Upper lobe of right lung (tissue), 1 donor: ENCODE measurements around the gene APBB2. TPM values are rescaled to one million over a fixed set of nuclear protein-coding genes. Genes with fewer than 3 reads are reported as not detected.
"Not testable (repeated sequence)": the region's sequence is repeated elsewhere in the genome, so short reads cannot be mapped to it uniquely, and the experiment has no call there.

ENCODE experiments used
- ATAC-seq: fragments of 200-7000 bp; cut with Tn5 transposase; one replicate; pipeline ENCODE4 v1.9.1; 2020; ENCODE audit warnings: mild to moderate bottlenecking, moderate library complexity
- DNase-seq: peaks from one replicate; pipeline ENCODE4 v3.0.0-alpha.2; 2020
- H3K27ac ChIP-seq: fragments of 200-600 bp; one replicate; pipeline ENCODE4 v1.8.0; 2022
- H3K27me3 ChIP-seq: fragments of 200-600 bp; one replicate; pipeline ENCODE4 v1.8.0; 2022; ENCODE audit warnings: mild to moderate bottlenecking
- H3K36me3 ChIP-seq: fragments of 200-600 bp; one replicate; pipeline ENCODE4 v1.8.0; 2022
- H3K4me1 ChIP-seq: fragments of 200-600 bp; one replicate; pipeline ENCODE4 v1.8.0; 2022
- H3K4me3 ChIP-seq: fragments of 200-600 bp; one replicate; pipeline ENCODE4 v1.8.0; 2022; ENCODE audit warnings: mild to moderate bottlenecking
- H3K9me3 ChIP-seq: fragments of 200-600 bp; one replicate; pipeline ENCODE4 v1.8.0; 2022
- intact Hi-C: fragments of 100-400 bp; cut with DNase I; formaldehyde crosslinking; loops from one replicate; pipeline ENCODE4 v1.11.0; 2022
- total RNA-seq: library from RNA; stranded (reverse); fragmentation: NEBNext Ultra II Directional; extraction: Animal tissue kit (Norgen Biotek cat#: 25700); gene quantifications from one replicate; pipeline ENCODE4 v1.2.1, GENCODE V29; 2021
- TF ChIP-seq, protein P1 (sequence below): fragments of 200-600 bp; IDR thresholded peaks from one replicate; pipeline ENCODE4 v1.8.0; 2022; ENCODE audit warnings: antibody characterized with exemption
- donor health status: DM: no; HTN: yes; CAD: no; lungs with severe emphysema.

Gene APBB2
- total RNA-seq, 1 donor from 2014 or later: 88.2 TPM

DNA sequence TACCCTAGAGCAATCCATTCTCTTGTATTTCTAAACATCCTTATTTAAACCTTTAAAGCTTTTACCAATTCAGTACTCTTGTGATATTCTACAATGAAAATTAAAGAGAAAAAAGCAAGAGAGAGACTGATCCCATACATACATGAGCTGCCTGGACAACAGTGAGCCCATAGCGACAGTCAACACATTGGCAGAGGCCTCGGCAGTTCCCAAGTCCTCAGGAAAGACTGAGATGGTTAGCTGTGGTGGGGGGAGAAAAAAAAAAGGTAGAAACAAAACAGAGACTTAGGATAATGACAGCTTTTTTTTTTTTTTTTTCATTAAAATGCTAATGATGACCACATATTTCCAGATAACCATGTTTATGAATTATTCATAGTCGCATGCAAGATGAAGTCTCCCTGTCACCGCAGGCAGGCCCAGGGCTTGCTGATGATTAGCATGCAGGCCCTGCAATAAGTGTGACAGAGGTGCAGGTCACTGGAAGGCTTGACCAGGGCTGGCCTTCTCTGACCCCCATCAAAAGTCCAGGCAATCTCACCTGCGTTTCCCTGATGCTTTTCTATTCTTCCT, 148.8 kb downstream of the APBB2 start:
- TF ChIP-seq, protein P1, sequence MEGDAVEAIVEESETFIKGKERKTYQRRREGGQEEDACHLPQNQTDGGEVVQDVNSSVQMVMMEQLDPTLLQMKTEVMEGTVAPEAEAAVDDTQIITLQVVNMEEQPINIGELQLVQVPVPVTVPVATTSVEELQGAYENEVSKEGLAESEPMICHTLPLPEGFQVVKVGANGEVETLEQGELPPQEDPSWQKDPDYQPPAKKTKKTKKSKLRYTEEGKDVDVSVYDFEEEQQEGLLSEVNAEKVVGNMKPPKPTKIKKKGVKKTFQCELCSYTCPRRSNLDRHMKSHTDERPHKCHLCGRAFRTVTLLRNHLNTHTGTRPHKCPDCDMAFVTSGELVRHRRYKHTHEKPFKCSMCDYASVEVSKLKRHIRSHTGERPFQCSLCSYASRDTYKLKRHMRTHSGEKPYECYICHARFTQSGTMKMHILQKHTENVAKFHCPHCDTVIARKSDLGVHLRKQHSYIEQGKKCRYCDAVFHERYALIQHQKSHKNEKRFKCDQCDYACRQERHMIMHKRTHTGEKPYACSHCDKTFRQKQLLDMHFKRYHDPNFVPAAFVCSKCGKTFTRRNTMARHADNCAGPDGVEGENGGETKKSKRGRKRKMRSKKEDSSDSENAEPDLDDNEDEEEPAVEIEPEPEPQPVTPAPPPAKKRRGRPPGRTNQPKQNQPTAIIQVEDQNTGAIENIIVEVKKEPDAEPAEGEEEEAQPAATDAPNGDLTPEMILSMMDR: no peak
- Histone ChIP-seq H3K4me3 (no peak overlapping the region), H3K9me3 (no peaks in the 10 kb centered on the region), H3K27me3 (no peaks in the 10 kb centered on the region), H3K4me1 (peaks cover 26% of the 10 kb centered on the region), H3K36me3 (no peaks in the 10 kb centered on the region), H3K27ac (no peak overlapping the region)
- intact Hi-C loops: no loop called here
- ATAC-seq (no peak), DNase-seq (no peak)

DNA sequence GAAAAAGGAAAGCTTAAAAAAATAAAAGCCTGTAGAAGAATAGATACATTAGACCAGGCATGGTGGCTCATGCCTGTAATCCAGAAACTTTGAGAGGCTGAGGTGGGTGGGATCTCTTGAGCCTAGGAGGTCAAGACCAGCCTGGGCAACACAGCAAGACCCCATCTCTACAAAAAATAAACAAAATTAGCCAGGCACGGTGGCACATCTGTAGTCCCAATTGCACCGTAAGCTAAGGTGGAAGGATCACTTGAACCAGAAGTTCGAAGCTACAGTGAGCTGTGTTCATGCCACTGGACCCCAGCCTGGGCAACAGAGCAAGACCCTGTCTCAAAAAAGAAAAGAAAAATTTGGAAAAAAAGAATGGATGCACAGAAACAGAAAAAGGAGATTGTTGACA, 149.4 kb downstream of the APBB2 start:
- DNase-seq (no peak), ATAC-seq (no peak)
- intact Hi-C loops: no loop called here
- H3K27me3 ChIP-seq: no peaks in the 10 kb centered on the region
- TF ChIP-seq, protein P1: no peak
- H3K9me3 ChIP-seq: no peaks in the 10 kb centered on the region
- H3K4me1 ChIP-seq: peaks cover 28% of the 10 kb centered on the region
- H3K27ac ChIP-seq: no peak overlapping the region
- no peak overlapping the region for H3K4me3 ChIP-seq
- H3K36me3 ChIP-seq: no peaks in the 10 kb centered on the region

- DNase-seq (no peak), ATAC-seq (no peak)
- H3K9me3 ChIP-seq: no peaks in the 10 kb centered on the region
- peaks cover 22% of the 10 kb centered on the region for H3K4me1 ChIP-seq
- intact Hi-C loops: no loop called here
- no peaks in the 10 kb centered on the region for H3K36me3 ChIP-seq
- H3K27me3 ChIP-seq: no peaks in the 10 kb centered on the region
- H3K4me3 ChIP-seq: no peak overlapping the region
- H3K27ac ChIP-seq: no peak overlapping the region
- TF ChIP-seq, protein P1: no peak
Measured at GRCh38 chr4:41061482-41062185, 152.7 kb downstream of the APBB2 start.

DNA sequence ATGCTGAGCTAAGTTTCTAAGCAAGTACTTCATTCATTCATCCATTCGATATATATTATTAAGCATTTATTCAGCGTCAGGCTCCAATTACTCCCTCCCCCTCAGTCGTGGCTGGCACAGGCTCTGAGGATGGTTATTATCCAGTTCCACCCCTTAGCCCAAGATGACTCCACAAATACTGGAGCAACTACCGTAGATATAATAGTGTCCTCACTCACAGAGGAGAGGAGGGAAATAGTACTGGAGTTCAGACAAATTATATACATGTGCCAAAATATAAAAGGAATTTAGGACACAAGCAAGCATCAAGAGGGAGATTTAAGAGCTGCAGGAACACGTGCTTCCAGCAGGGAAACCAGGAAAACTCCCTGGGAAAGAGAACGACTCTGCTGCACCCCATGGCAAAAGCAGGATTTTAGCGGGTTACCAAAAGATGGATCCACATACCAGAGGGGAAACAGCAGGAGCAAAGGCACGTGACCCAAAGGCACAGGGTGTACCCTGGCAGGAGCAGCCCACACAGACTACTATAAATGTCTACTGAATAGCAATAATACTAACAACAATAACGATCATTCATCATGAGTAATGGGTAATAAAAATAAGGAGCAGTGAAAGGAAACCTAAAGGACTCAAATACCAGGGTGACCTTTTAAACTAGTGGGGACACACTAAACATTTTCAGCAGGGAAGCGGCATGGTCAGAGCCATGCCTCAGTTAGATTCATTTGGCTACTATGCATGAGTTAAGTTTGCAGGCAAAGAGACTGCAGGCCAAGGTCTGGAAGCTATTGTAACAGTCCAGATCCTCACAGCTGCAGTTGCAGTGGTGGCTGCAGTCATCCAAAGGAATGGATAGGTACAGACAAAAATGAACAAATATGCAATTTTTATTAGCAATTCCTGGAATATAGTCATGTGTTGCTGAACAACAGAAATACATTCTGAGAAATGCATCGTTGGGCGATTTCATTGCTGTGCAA, 153.7 kb downstream of the APBB2 start:
- intact Hi-C loops: no loop called here
- H3K27ac ChIP-seq: no peak overlapping the region

GRCh38 chr4:41059411-41059810, 154.9 kb downstream of the APBB2 start:
- H3K27ac ChIP-seq, H3K36me3 ChIP-seq, ATAC-seq, H3K9me3 ChIP-seq, intact Hi-C loops, H3K4me3 ChIP-seq, H3K27me3 ChIP-seq, DNase-seq: not testable (repeated sequence)
- H3K4me1 ChIP-seq: peaks cover 19% of the 10 kb centered on the region

More for the DNA sequence above, 153.7 kb downstream of the APBB2 start:
- Histone ChIP-seq H3K9me3 (no peaks in the 10 kb centered on the region), H3K27me3 (no peaks in the 10 kb centered on the region), H3K4me1 (peaks cover 22% of the 10 kb centered on the region), H3K4me3 (no peak overlapping the region), H3K36me3 (no peaks in the 10 kb centered on the region)
- ATAC-seq: no peak
- TF ChIP-seq, protein P1: no peak
- DNase-seq: no peak
